BLaER1 treated with 17β-estradiol and CSF1 and Interleukin-3, amounts not matched to agents 10 nM and 100 nM (cell line): ENCODE results near the gene C20orf173.
"Not testable (repeated sequence)": the region's sequence is repeated elsewhere in the genome, so short reads cannot be mapped to it uniquely, and the experiment has no call there.

ENCODE experiments used
- H3K27ac ChIP-seq, 11 experiments: shearing (Covaris generic); formaldehyde crosslinking; 2 replicates each; pipeline ENCODE4 v1.8.1; 2022
- H3K27me3 ChIP-seq, 11 experiments: shearing (Covaris generic); formaldehyde crosslinking; 2 replicates each; pipeline ENCODE4 v1.8.1; 2022
- H3K36me3 ChIP-seq, 11 experiments: shearing (Covaris generic); formaldehyde crosslinking; 2 replicates each; pipeline ENCODE4 v1.8.1; 2022
- H3K4me1 ChIP-seq, 10 experiments: shearing (Covaris generic); formaldehyde crosslinking; 2 replicates each; pipeline ENCODE4 v1.8.1; 2022
- H3K4me2 ChIP-seq, 11 experiments: shearing (Covaris generic); formaldehyde crosslinking; 2 replicates each; pipeline ENCODE4 v1.8.1; 2022
- H3K4me3 ChIP-seq, 10 experiments: shearing (Covaris generic); formaldehyde crosslinking; 2 replicates each; pipeline ENCODE4 v1.8.1; 2022
- H3K9ac ChIP-seq, 11 experiments: shearing (Covaris generic); formaldehyde crosslinking; 2 replicates each; pipeline ENCODE4 v1.8.1; 2022
- H3K9me3 ChIP-seq, 11 experiments: shearing (Covaris generic); formaldehyde crosslinking; replicated peaks in 1 of 11; 2 replicates each; pipeline ENCODE4 v1.8.1; 2022
- H4K20me1 ChIP-seq, 11 experiments: shearing (Covaris generic); formaldehyde crosslinking; 2 replicates each; pipeline ENCODE4 v1.8.1; 2022
- Cebpa-rat ChIP-seq, 11 experiments: shearing (Covaris generic); IDR thresholded peaks; 2 replicates each; pipeline ENCODE4 v1.8.1; 2022

C20orf173 gene

GRCh38 chr20:35562541-35563110 lies 33.2 kb upstream of the C20orf173 start:
- Histone ChIP-seq H3K4me2 (no peak overlapping the region), H3K4me3 (no peak overlapping the region), H4K20me1 (peaks cover 0 to 26% (median 0%) of the 10 kb centered on the region in 11 experiments; a peak in 4 of 22 replicates), H3K36me3 (peaks cover 1 to 28% (median 19%) of the 10 kb centered on the region in 11 experiments; a peak in 20 of 22 replicates), H3K27me3 (no peaks in the 10 kb centered on the region), H3K4me1 (peaks cover 0 to 6% (median 0%) of the 10 kb centered on the region in 10 experiments; a peak in 1 of 20 replicates), H3K9me3 (no peaks in the 10 kb centered on the region), H3K9ac (no peak overlapping the region), H3K27ac (no peak overlapping the region)
- no peak for TF ChIP-seq Cebpa-rat (IDR thresholded peaks at IDR 0.05)

GRCh38 chr20:35561671-35562070 lies 32.2 kb upstream of the C20orf173 start:
- Histone ChIP-seq H3K9ac (no peak overlapping the region), H3K4me1 (no peaks in the 10 kb centered on the region), H3K4me2 (no peak overlapping the region), H3K27me3 (no peaks in the 10 kb centered on the region), H4K20me1 (peaks cover 0 to 34% (median 0%) of the 10 kb centered on the region in 11 experiments; a peak in 6 of 22 replicates), H3K36me3 (peaks cover 11 to 37% (median 28%) of the 10 kb centered on the region in 11 experiments), H3K9me3 (no peaks in the 10 kb centered on the region), H3K27ac (no peak overlapping the region), H3K4me3 (no peak overlapping the region)
- no peak for TF ChIP-seq Cebpa-rat (IDR thresholded peaks at IDR 0.05)

GRCh38 chr20:35561268-35561667 lies 31.8 kb upstream of the C20orf173 start:
- Histone ChIP-seq H3K4me1 (no peaks in the 10 kb centered on the region), H3K9me3 (no peaks in the 10 kb centered on the region), H3K27ac (no peak overlapping the region), H3K4me2 (no peak overlapping the region), H3K4me3 (no peak overlapping the region), H3K9ac (no peak overlapping the region), H4K20me1 (peaks cover 0 to 38% (median 0%) of the 10 kb centered on the region in 11 experiments; a peak in 6 of 22 replicates), H3K36me3 (peaks cover 15 to 41% (median 32%) of the 10 kb centered on the region in 11 experiments), H3K27me3 (no peaks in the 10 kb centered on the region)
- TF ChIP-seq Cebpa-rat (IDR thresholded peaks at IDR 0.05): no peak

- Histone ChIP-seq H4K20me1 (peaks cover 0 to 45% (median 0%) of the 10 kb centered on the region in 11 experiments; a peak in 6 of 22 replicates), H3K4me3 (no peak overlapping the region), H3K9me3 (no peaks in the 10 kb centered on the region), H3K27ac (no peak overlapping the region), H3K9ac (no peak overlapping the region; a peak in 1 of 22 replicates), H3K4me1 (no peaks in the 10 kb centered on the region), H3K4me2 (no peak overlapping the region), H3K36me3 (peaks cover 22 to 48% (median 40%) of the 10 kb centered on the region in 11 experiments), H3K27me3 (no peaks in the 10 kb centered on the region)
- TF ChIP-seq Cebpa-rat (IDR thresholded peaks at IDR 0.05): no peak
Observed at GRCh38 chr20:35560541-35560940, 31.1 kb upstream of the C20orf173 start.

DNA sequence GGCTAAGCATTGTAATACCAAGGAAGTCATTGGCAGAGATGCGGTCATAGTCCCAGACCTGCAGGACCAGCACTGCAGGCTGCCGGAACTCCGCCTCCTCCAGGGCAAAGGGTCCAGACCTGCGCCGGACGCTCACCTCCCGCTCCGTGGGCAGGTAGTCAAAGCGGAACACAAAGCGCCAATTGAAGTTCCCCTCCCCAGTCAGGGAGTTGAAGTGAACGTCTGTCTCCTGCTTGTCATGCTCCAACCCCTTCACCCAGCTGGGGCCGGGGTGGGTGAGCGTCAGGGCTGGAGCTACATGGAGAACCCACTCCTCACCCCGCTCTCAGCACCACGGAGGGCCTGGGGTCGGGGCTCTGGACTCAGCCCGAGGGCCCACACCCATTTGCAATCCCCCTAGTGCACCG lies 30.7 kb upstream of the C20orf173 start:
- no peak overlapping the region for H3K27ac ChIP-seq
- H3K9me3 ChIP-seq: no peaks in the 10 kb centered on the region
- H3K9ac ChIP-seq: no peak overlapping the region; a peak in 1 of 22 replicates
- peaks cover 0 to 46% (median 0%) of the 10 kb centered on the region in 11 experiments; a peak in 6 of 22 replicates for H4K20me1 ChIP-seq
- H3K4me3 ChIP-seq: no peak overlapping the region
- peaks cover 26 to 53% (median 44%) of the 10 kb centered on the region in 11 experiments for H3K36me3 ChIP-seq
- no peak for TF ChIP-seq Cebpa-rat (IDR thresholded peaks at IDR 0.05)
- H3K4me1 ChIP-seq: no peaks in the 10 kb centered on the region
- no peaks in the 10 kb centered on the region for H3K27me3 ChIP-seq
- H3K4me2 ChIP-seq: no peak overlapping the region

GRCh38 chr20:35559042-35559693 lies 29.7 kb upstream of the C20orf173 start:
- Histone ChIP-seq H3K27ac (no peak overlapping the region), H3K27me3 (no peaks in the 10 kb centered on the region), H4K20me1 (peaks cover 0 to 52% (median 0%) of the 10 kb centered on the region in 11 experiments; a peak in 6 of 22 replicates), H3K4me3 (no peak overlapping the region), H3K4me2 (no peak overlapping the region), H3K9ac (no peak overlapping the region), H3K9me3 (no peaks in the 10 kb centered on the region), H3K4me1 (no peaks in the 10 kb centered on the region), H3K36me3 (peaks cover 36 to 62% (median 53%) of the 10 kb centered on the region in 11 experiments)
- no peak for TF ChIP-seq Cebpa-rat (IDR thresholded peaks at IDR 0.05)

GRCh38 chr20:35558451-35558850 lies 29.0 kb upstream of the C20orf173 start:
- Histone ChIP-seq H3K4me3 (no peak overlapping the region), H3K4me2 (no peak overlapping the region), H3K9ac (no peak overlapping the region), H3K9me3 (no peaks in the 10 kb centered on the region), H4K20me1 (peaks cover 0 to 52% (median 0%) of the 10 kb centered on the region in 11 experiments; a peak in 6 of 22 replicates), H3K27ac (no peak overlapping the region), H3K36me3 (peaks cover 43 to 69% (median 60%) of the 10 kb centered on the region in 11 experiments), H3K4me1 (no peaks in the 10 kb centered on the region), H3K27me3 (no peaks in the 10 kb centered on the region)
- TF ChIP-seq Cebpa-rat (IDR thresholded peaks at IDR 0.05): no peak

DNA sequence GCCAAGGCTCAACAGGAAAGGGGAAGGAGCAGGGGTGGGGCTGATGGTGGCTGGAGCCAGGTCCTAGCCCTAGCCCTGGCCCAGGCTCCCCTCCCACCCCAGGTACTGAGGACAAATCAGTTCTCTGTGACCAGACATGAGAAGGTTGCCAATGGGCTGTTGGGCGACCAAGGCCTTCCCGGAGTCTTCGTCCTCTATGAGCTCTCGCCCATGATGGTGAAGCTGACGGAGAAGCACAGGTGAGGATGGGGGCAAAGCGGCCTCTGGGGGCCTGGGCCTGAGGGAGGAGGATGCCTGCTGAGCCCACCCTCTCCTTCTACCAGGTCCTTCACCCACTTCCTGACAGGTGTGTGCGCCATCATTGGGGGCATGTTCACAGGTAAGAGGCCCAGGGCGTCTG lies 27.4 kb upstream of the C20orf173 start:
- H3K36me3 ChIP-seq: peaks cover 59 to 85% (median 76%) of the 10 kb centered on the region in 11 experiments
- TF ChIP-seq Cebpa-rat (IDR thresholded peaks at IDR 0.05): no peak
- no peak overlapping the region for H3K4me3 ChIP-seq
- H3K4me1 ChIP-seq: no peaks in the 10 kb centered on the region
- no peak overlapping the region for H3K9ac ChIP-seq
- no peaks in the 10 kb centered on the region for H3K9me3 ChIP-seq
- no peak overlapping the region for H3K27ac ChIP-seq
- no peaks in the 10 kb centered on the region for H3K27me3 ChIP-seq
- no peak overlapping the region for H3K4me2 ChIP-seq
- H4K20me1 ChIP-seq: peaks cover 0 to 52% (median 0%) of the 10 kb centered on the region in 11 experiments; a peak in 6 of 22 replicates

DNA sequence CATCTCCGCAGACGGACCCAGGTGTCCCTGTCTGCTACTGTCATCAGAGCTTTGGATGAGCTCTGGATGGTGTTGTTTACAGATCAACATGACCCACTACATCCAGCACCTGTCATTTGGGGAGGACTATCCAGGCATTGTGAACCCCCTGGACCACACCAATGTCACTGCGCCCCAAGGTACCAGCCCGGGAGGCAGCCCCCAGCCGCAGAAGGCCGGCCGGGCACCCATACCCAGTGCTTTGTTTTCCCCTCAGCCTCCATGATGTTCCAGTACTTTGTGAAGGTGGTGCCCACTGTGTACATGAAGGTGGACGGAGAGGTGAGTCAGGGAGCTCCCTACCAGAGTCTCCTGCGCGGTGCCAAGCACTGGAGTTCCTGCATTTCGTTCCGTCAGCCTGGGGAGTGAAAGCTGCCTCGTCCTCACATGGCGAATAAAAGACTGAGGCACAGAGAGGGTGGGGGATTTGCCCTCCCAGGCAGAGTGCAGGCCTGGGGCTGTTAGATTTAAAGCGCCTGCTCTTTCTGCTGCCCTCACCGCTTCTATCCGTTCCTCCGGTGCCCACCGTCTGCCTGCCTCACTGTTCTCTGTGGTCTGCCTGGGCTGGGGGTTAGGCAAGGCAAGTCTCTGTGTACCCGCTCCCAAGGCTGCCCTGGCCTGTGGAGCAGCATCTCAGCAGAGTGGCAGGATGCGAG lies 26.6 kb upstream of the C20orf173 start:
- Histone ChIP-seq H3K9me3 (no peaks in the 10 kb centered on the region), H4K20me1 (peaks cover 0 to 52% (median 0%) of the 10 kb centered on the region in 11 experiments; a peak in 6 of 22 replicates), H3K27ac (no peak overlapping the region), H3K27me3 (no peaks in the 10 kb centered on the region), H3K36me3 (peaks cover 66 to 93% (median 84%) of the 10 kb centered on the region in 11 experiments), H3K4me1 (no peaks in the 10 kb centered on the region), H3K9ac (no peak overlapping the region), H3K4me2 (no peak overlapping the region), H3K4me3 (no peak overlapping the region)
- TF ChIP-seq Cebpa-rat (IDR thresholded peaks at IDR 0.05): no peak

DNA sequence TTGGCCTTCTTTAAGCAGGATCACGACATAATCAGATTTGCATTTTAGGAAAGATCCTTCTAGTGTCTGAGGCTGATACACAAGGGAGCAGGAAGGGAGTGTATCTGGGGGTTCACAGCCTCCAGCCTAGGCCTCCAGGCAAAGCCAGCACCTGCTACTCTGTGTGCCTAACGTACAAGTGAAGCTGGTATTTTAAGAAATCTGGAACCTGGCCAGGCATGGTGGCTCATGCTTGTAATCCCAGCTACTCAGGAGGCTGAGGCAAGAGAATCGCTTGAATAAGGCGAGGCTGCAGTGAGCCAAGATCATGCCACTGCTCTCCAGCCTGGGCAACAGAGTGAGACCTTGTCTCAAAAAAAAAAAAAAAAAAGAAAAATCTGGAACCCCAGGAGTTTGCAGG lies 26.0 kb upstream of the C20orf173 start:
- H3K9me3 ChIP-seq, H3K9ac ChIP-seq, H3K4me2 ChIP-seq, H3K27ac ChIP-seq, H3K4me3 ChIP-seq, H3K27me3 ChIP-seq, H3K4me1 ChIP-seq: not testable (repeated sequence)
- peaks cover 0 to 49% (median 0%) of the 10 kb centered on the region in 11 experiments; a peak in 6 of 22 replicates for H4K20me1 ChIP-seq
- H3K36me3 ChIP-seq: peaks cover 73 to 99% (median 90%) of the 10 kb centered on the region in 11 experiments
